HUDEP-2 (cell line): ENCODE results near the gene SLC25A25.
"Not testable (repeated sequence)": the region's sequence is repeated elsewhere in the genome, so short reads cannot be mapped to it uniquely, and the experiment has no call there.

Source experiments
- DNase-seq, 76 experiments: peaks; one replicate each; lab custom pipeline; 2025; ENCODE audit not compliant: unreplicated experiment in 76 of 76; lab: John Stamatoyannopoulos, UW

Gene SLC25A25

GRCh38 chr9:128107468-128108268 lies 39.6 kb downstream of the SLC25A25 start:
- DNase-seq, result no peak

GRCh38 chr9:128108269-128109049 lies 40.4 kb downstream of the SLC25A25 start:
- no peak for DNase-seq

- DNase-seq, result no peak
These were observed 41.1 kb downstream of the SLC25A25 start for GRCh38 chr9:128109050-128109709.

- not testable (repeated sequence) for DNase-seq
These were observed 43.7 kb downstream of the SLC25A25 start for GRCh38 chr9:128111726-128112125.

GRCh38 chr9:128113526-128114325 lies 45.7 kb downstream of the SLC25A25 start:
- no peak for DNase-seq

- DNase-seq, result no peak
These were observed 46.5 kb downstream of the SLC25A25 start for GRCh38 chr9:128114326-128115186.

- DNase-seq, result peak in 75 of 76 experiments; percentile 75 to 99 (median 95)
These were observed 47.4 kb downstream of the SLC25A25 start for GRCh38 chr9:128115187-128116103.

GRCh38 chr9:128116104-128117083 lies 48.4 kb downstream of the SLC25A25 start:
- peak in 1 of 76 experiments; percentile 24 for DNase-seq

- peak in 75 of 76 experiments; percentile 27 to 98 (median 87) for DNase-seq
These were observed 49.8 kb downstream of the SLC25A25 start for GRCh38 chr9:128117613-128118471.

- DNase-seq, result no peak
These were observed 50.4 kb downstream of the SLC25A25 start for GRCh38 chr9:128118472-128118857.

GRCh38 chr9:128118971-128119665 lies 51.1 kb downstream of the SLC25A25 start:
- no peak for DNase-seq

- no peak for DNase-seq
These were observed 52.2 kb downstream of the SLC25A25 start for GRCh38 chr9:128120061-128120740.

GRCh38 chr9:128120741-128121465 lies 52.9 kb downstream of the SLC25A25 start:
- DNase-seq, result no peak

- no peak for DNase-seq
These were observed 53.4 kb downstream of the SLC25A25 start for GRCh38 chr9:128121466-128121810.
